ENCODE measurements around the gene GDPD3.
A peak's percentile ranks its signal among the peaks of the same experiment; 100 is the strongest.

GDPD3 gene

GRCh38 chr16:30070490-30070889 is 42.8 kb downstream of the GDPD3 start:
- Mint-ChIP-seq H3K27me3 (ENCODE audit: low read depth, poor library complexity) (no peaks in the 10 kb centered on the region), H3K9me3 (no peaks in the 10 kb centered on the region), H3K36me3 (ENCODE audit: low read depth) (peaks cover 66% of the 10 kb centered on the region), H3K4me3 (peak overlapping the region; percentile 10), H3K27ac (peak overlapping the region; percentile 93), H3K4me1 (peaks cover 39% of the 10 kb centered on the region)
- DNase-seq, result no peak
- TF ChIP-seq, protein P1, sequence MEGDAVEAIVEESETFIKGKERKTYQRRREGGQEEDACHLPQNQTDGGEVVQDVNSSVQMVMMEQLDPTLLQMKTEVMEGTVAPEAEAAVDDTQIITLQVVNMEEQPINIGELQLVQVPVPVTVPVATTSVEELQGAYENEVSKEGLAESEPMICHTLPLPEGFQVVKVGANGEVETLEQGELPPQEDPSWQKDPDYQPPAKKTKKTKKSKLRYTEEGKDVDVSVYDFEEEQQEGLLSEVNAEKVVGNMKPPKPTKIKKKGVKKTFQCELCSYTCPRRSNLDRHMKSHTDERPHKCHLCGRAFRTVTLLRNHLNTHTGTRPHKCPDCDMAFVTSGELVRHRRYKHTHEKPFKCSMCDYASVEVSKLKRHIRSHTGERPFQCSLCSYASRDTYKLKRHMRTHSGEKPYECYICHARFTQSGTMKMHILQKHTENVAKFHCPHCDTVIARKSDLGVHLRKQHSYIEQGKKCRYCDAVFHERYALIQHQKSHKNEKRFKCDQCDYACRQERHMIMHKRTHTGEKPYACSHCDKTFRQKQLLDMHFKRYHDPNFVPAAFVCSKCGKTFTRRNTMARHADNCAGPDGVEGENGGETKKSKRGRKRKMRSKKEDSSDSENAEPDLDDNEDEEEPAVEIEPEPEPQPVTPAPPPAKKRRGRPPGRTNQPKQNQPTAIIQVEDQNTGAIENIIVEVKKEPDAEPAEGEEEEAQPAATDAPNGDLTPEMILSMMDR (IDR thresholded peaks at IDR 0.05), result no peak

- DNase-seq, result no peak
- Mint-ChIP-seq H3K27ac (peak overlapping the region; percentile 93), H3K27me3 (ENCODE audit: low read depth, poor library complexity) (no peaks in the 10 kb centered on the region), H3K36me3 (ENCODE audit: low read depth) (peaks cover 66% of the 10 kb centered on the region), H3K4me1 (peaks cover 39% of the 10 kb centered on the region), H3K4me3 (peak overlapping the region; percentile 68), H3K9me3 (no peaks in the 10 kb centered on the region)
- TF ChIP-seq, protein P1 (IDR thresholded peaks at IDR 0.05), result no peak
These were observed 43.5 kb downstream of the GDPD3 start for GRCh38 chr16:30069611-30070462.

DNA sequence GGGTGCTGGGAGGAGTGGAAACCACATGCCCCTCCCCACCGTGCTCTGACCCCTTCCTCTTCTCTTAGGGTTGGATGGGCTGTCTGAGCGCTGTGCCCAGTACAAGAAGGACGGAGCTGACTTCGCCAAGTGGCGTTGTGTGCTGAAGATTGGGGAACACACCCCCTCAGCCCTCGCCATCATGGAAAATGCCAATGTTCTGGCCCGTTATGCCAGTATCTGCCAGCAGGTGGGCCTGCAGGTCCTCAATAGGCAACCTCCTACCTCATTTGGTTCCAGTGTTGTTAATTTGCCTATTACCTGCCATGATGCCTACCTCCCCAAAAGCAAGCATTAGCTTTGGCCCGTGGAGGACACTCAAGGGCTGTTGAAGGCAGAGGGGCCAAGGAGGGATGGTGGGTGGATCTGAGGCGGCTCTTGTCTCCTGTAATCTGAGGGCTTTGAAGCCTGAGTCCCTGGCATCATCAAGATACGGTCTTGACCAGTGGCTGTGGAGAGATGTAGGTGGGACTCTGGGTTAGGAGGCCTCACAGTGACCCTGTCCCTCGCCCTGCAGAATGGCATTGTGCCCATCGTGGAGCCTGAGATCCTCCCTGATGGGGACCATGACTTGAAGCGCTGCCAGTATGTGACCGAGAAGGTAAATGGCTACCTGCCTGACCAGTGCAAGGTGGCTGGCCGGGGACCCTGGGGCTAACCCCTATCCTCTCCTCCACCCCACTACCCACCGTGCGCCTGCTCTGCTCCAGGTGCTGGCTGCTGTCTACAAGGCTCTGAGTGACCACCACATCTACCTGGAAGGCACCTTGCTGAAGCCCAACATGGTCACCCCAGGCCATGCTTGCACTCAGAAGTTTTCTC is 44.4 kb downstream of the GDPD3 start:
- DNase-seq, result no peak
- Mint-ChIP-seq H3K27ac (peak overlapping the region; percentile 93), H3K4me3 (peak overlapping the region; percentile 73), H3K27me3 (ENCODE audit: low read depth, poor library complexity) (no peaks in the 10 kb centered on the region), H3K36me3 (ENCODE audit: low read depth) (peaks cover 66% of the 10 kb centered on the region), H3K9me3 (no peaks in the 10 kb centered on the region), H3K4me1 (peaks cover 43% of the 10 kb centered on the region)
- TF ChIP-seq, protein P1 (IDR thresholded peaks at IDR 0.05), result peak; percentile 54

- H3K36me3 Mint-ChIP-seq (ENCODE audit: low read depth), result peaks cover 61% of the 10 kb centered on the region
These were observed 45.0 kb downstream of the GDPD3 start for GRCh38 chr16:30068333-30068732.

DNA sequence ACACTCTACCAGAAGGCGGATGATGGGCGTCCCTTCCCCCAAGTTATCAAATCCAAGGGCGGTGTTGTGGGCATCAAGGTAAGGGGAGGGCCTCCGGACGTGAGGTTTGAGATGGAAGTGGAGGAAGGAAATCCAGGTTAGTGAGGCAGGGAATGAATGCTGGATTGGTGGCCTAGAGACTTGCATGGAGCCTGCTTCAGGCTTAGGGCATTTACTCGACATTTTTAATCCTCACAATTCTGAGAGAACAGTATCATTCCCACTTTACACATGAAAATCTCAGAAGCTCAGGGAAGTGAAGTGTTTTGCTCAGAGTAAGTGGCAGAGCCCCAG is 45.8 kb downstream of the GDPD3 start:
- peak overlapping the region; percentile 94 for H3K27ac Mint-ChIP-seq
- peak overlapping the region; percentile 96 for H3K4me3 Mint-ChIP-seq
- peaks cover 56% of the 10 kb centered on the region for H3K36me3 Mint-ChIP-seq (ENCODE audit: low read depth)
- H3K4me1 Mint-ChIP-seq, result peaks cover 57% of the 10 kb centered on the region
- no peaks in the 10 kb centered on the region for H3K9me3 Mint-ChIP-seq
- H3K27me3 Mint-ChIP-seq (ENCODE audit: low read depth, poor library complexity), result no peaks in the 10 kb centered on the region
- TF ChIP-seq, protein P1 (IDR thresholded peaks at IDR 0.05), result no peak
- no peak for DNase-seq

More at GRCh38 chr16:30068333-30068732, 45.0 kb downstream of the GDPD3 start:
- Mint-ChIP-seq H3K4me1 (peaks cover 50% of the 10 kb centered on the region), H3K27me3 (ENCODE audit: low read depth, poor library complexity) (no peaks in the 10 kb centered on the region), H3K9me3 (no peaks in the 10 kb centered on the region), H3K4me3 (peak overlapping the region; percentile 73), H3K27ac (peak overlapping the region; percentile 78)
- TF ChIP-seq, protein P1 (IDR thresholded peaks at IDR 0.05), result no peak
- no peak for DNase-seq

All from nephron progenitor cell (in vitro differentiated cells).